DND-41 (cell line): ENCODE measurements around the gene AJM1.

Experiments
- EZH2 ChIP-seq: IDR thresholded peaks from 3 replicates; pipeline ENCODE4 v1.6.1; 2012; ENCODE audit warnings: borderline replicate concordance, low read depth, mild to moderate bottlenecking, moderate library complexity, low read length, inconsistent platforms; ENCODE audit not compliant: severe bottlenecking
- TF ChIP-seq, protein P1 (sequence below): IDR thresholded peaks from 2 replicates; pipeline ENCODE4 v1.5.1; 2012; ENCODE audit warnings: borderline replicate concordance, low read length, moderate library complexity, mild to moderate bottlenecking; ENCODE audit not compliant: poor library complexity, severe bottlenecking; ENCODE audit errors: extremely low read depth

DNA sequence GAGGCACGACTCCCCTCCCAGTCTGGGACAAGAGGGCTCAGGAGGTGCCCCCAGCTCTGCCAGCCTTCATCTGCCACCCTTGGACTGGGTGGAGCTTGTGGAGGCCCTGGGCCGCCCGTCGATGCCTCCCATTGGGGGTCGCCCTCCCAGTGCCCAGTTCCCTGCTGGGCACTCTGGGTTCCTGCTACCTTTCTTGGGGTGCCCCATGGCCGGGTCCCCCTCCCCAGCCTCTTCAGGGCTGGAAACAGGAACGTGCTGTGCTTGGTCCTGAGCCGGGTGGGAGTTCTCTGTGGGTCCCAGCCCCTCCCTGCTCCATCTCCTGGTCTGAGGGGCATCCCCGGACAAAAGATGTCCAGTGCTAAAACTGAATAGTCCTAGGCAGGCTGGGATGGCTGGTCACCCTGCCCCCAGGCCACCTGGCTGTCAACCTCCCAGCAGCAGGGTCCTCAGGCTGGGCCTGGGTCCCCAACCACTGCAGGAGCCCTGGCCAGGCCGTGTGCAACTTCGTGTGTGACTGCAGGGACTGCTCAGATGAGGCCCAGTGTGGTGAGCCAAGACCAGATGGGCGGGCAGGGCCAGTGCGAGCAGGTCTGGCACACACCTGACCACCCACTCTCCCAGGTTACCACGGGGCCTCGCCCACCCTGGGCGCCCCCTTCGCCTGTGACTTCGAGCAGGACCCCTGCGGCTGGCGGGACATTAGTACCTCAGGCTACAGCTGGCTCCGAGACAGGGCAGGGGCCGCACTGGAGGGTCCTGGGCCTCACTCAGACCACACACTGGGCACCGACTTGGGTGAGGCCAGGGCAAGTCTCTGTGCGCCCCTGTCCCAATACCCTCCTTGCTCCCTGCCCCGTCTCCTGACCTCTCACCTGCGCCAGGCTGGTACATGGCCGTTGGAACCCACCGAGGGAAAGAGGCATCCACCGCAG is 10.7 kb downstream of the AJM1 start:
- TF ChIP-seq, protein P1, sequence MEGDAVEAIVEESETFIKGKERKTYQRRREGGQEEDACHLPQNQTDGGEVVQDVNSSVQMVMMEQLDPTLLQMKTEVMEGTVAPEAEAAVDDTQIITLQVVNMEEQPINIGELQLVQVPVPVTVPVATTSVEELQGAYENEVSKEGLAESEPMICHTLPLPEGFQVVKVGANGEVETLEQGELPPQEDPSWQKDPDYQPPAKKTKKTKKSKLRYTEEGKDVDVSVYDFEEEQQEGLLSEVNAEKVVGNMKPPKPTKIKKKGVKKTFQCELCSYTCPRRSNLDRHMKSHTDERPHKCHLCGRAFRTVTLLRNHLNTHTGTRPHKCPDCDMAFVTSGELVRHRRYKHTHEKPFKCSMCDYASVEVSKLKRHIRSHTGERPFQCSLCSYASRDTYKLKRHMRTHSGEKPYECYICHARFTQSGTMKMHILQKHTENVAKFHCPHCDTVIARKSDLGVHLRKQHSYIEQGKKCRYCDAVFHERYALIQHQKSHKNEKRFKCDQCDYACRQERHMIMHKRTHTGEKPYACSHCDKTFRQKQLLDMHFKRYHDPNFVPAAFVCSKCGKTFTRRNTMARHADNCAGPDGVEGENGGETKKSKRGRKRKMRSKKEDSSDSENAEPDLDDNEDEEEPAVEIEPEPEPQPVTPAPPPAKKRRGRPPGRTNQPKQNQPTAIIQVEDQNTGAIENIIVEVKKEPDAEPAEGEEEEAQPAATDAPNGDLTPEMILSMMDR, result no peak
- no peak for TF ChIP-seq EZH2
